ENCODE results near the gene ABHD4. TPM values are rescaled to one million over a fixed set of nuclear protein-coding genes. Genes with fewer than 3 reads are reported as not detected.
"Not testable (repeated sequence)": the region's sequence is repeated elsewhere in the genome, so short reads cannot be mapped to it uniquely, and the experiment has no call there.

ABHD4 gene
- total and polyA plus RNA-seq, 11 donors, result 10.4 to 35.5 (median 24.3) TPM

- Histone ChIP-seq H3K4me3 (no peak overlapping the region), H3K27ac (peak overlapping the region in 1 of 12 donors; percentile 89), H3K9me3 (no peaks in the 10 kb centered on the region), H3K27me3 (no peaks in the 10 kb centered on the region), H3K4me1 (peaks cover 0 to 69% (median 24%) of the 10 kb centered on the region in 12 donors), H3K36me3 (no peaks in the 10 kb centered on the region)
- 64 to 74% (median 69%) methylated on average over 5 of the region's 5 CpGs for WGBS, 4 donors
- DNase-seq (no peak), ATAC-seq (no peak)
- intact Hi-C loops (cut with DNase I), result loop anchor here in 4 of 10 donors (10.0 kb wide), 7 partner anchors 157 to 503 kb away; partner anchors contain the start of genes AJUBA (in 2 of the 4), CDH24 (in 1 of the 4) and SLC7A7 (in 1 of the 4)
- TF ChIP-seq POLR2A (IDR thresholded peaks at IDR 0.05), result no peak
- TF ChIP-seq, protein P1, sequence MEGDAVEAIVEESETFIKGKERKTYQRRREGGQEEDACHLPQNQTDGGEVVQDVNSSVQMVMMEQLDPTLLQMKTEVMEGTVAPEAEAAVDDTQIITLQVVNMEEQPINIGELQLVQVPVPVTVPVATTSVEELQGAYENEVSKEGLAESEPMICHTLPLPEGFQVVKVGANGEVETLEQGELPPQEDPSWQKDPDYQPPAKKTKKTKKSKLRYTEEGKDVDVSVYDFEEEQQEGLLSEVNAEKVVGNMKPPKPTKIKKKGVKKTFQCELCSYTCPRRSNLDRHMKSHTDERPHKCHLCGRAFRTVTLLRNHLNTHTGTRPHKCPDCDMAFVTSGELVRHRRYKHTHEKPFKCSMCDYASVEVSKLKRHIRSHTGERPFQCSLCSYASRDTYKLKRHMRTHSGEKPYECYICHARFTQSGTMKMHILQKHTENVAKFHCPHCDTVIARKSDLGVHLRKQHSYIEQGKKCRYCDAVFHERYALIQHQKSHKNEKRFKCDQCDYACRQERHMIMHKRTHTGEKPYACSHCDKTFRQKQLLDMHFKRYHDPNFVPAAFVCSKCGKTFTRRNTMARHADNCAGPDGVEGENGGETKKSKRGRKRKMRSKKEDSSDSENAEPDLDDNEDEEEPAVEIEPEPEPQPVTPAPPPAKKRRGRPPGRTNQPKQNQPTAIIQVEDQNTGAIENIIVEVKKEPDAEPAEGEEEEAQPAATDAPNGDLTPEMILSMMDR (IDR thresholded peaks at IDR 0.05), result no peak
Measured at GRCh38 chr14:22551605-22551997, 46.5 kb upstream of the ABHD4 start.

DNA sequence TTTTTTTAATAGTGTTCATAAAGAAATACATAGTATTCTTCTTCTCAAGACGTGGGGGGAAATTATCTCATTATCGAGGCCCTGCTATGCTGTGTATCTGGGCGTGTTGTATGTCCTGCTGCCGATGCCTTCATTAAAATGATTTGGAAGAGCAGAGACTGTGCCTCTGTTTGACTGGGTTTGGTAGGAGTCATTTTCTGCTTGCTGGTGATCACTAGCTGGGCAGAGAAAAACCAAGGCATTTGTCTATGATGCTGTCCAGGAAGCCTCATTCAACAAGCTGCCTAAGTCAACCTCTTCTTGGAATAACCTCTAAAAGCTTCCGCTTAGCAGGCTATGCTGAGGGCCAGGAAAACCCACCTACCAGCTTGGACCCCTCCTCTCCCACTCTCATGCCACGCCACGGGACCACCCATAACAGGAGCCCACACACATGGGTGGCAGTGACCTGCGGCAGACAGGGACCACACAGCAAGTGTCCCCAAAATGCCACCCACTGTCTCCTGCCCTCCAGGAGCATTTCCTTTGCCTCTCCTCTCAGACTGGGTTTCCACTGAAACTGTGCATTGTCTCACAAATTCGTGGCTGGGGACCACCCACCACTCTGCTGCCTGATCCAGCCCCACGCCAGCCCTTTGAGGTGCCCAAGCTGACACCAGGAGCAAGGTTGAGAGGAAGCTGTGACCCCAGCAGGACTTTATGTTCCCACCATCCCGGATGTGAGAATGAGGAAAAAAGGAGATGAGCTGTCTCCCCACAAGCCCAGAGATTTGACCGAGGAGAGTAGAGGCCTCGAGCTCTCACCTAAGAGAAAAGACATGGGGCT, 45.9 kb upstream of the ABHD4 start:
- H3K27me3 ChIP-seq, result no peaks in the 10 kb centered on the region
- H3K27ac ChIP-seq, result peak overlapping the region in 1 of 12 donors; percentile 89
- H3K4me1 ChIP-seq, result peaks cover 0 to 69% (median 24%) of the 10 kb centered on the region in 12 donors
- 82 to 88% (median 86%) methylated on average over 13 of the region's 13 CpGs for WGBS, 4 donors
- intact Hi-C loops (cut with DNase I), result loop anchor here in 4 of 10 donors (10.0 kb wide), 7 partner anchors 157 to 503 kb away; partner anchors contain the start of genes AJUBA (in 2 of the 4), CDH24 (in 1 of the 4) and SLC7A7 (in 1 of the 4)
- H3K4me3 ChIP-seq, result no peak overlapping the region
- TF ChIP-seq, protein P1 (IDR thresholded peaks at IDR 0.05), result no peak
- TF ChIP-seq POLR2A (IDR thresholded peaks at IDR 0.05), result no peak
- no peaks in the 10 kb centered on the region for H3K36me3 ChIP-seq
- DNase-seq (no peak), ATAC-seq (no peak)
- H3K9me3 ChIP-seq, result no peaks in the 10 kb centered on the region

DNA sequence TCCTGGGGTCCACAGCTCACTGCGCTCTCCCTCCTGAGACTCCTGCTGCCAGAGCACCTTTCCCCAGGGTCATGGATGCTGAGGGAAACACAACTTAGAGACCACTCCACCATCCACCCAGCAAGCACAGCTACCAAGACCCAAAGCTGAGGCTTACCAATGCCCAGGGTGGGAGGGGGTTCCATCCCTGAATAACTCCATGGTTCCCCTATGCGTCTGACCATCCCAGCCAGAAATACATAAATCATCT, 45.3 kb upstream of the ABHD4 start:
- no peak for ATAC-seq
- intact Hi-C loops (cut with DNase I), result loop anchor here in 4 of 10 donors (10.0 kb wide), 7 partner anchors 158 to 502 kb away; partner anchors contain the start of genes AJUBA (in 2 of the 4), CDH24 (in 1 of the 4) and SLC7A7 (in 1 of the 4)
- Histone ChIP-seq H3K4me3 (no peak overlapping the region), H3K27me3 (no peaks in the 10 kb centered on the region), H3K36me3 (no peaks in the 10 kb centered on the region), H3K9me3 (no peaks in the 10 kb centered on the region), H3K27ac (peak overlapping the region in 1 of 12 donors; percentile 89), H3K4me1 (peaks cover 0 to 67% (median 24%) of the 10 kb centered on the region in 12 donors)
- WGBS, 4 donors, result 93 to 100% (median 96%) methylated on average over 2 of the region's 2 CpGs
- TF ChIP-seq, protein P1 (IDR thresholded peaks at IDR 0.05), result no peak
- no peak for TF ChIP-seq POLR2A (IDR thresholded peaks at IDR 0.05)
- no peak for DNase-seq

GRCh38 chr14:22553445-22553844, 44.7 kb upstream of the ABHD4 start:
- DNase-seq (no peak), ATAC-seq (no peak)
- H3K36me3 ChIP-seq, result no peaks in the 10 kb centered on the region
- TF ChIP-seq, protein P1 (IDR thresholded peaks at IDR 0.05), result no peak
- TF ChIP-seq POLR2A (IDR thresholded peaks at IDR 0.05), result no peak
- H3K9me3 ChIP-seq, result no peaks in the 10 kb centered on the region
- no peak overlapping the region for H3K4me3 ChIP-seq
- no peaks in the 10 kb centered on the region for H3K27me3 ChIP-seq
- 88 to 95% (median 93%) methylated on average over 5 of the region's 5 CpGs for WGBS, 4 donors
- H3K27ac ChIP-seq, result peak overlapping the region in 1 of 12 donors; percentile 89
- peaks cover 0 to 66% (median 26%) of the 10 kb centered on the region in 12 donors for H3K4me1 ChIP-seq
- intact Hi-C loops (cut with DNase I), result loop anchor here in 4 of 10 donors (10.0 kb wide), 7 partner anchors 159 to 501 kb away; partner anchors contain the start of genes AJUBA (in 2 of the 4), CDH24 (in 1 of the 4) and SLC7A7 (in 1 of the 4)

DNA sequence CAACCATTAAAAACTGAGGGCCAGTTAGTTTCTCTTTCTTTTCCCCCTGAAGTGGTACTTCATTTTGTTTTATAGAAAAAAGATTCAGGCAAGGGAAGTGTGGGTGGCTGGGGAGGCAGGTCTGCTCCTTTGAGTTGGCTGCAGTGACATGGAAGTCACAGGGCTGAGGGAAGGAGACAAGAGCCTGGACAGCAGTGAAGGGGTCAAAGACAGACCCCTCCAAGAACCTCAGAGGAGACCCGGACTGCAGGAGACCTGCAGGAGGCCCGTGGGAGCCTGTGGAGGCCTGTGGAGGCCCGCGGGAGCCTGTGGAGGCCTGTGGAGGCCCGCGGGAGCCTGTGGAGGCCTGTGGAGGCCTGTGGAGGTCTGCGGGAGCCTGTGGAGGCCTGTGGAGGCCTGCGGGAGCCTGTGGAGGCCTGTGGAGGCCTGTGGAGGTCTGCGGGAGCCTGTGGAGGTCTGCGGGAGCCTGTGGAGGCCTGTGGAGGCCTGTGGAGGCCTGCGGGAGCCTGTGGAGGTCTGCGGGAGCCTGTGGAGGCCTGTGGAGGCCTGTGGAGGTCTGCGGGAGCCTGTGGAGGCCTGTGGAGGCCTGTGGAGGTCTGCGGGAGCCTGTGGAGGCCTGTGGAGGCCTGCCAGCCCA, 44.1 kb upstream of the ABHD4 start:
- not testable (repeated sequence) for H3K4me3 ChIP-seq, H3K36me3 ChIP-seq, ATAC-seq, H3K9me3 ChIP-seq, H3K27me3 ChIP-seq, DNase-seq
- Histone ChIP-seq H3K4me1 (peaks cover 0 to 69% (median 28%) of the 10 kb centered on the region in 12 donors), H3K27ac (peak overlapping the region in 1 of 12 donors; percentile 89)
- intact Hi-C loops (cut with DNase I), result loop anchor here in 4 of 10 donors (10.0 kb wide), 7 partner anchors 159 to 501 kb away; partner anchors contain the start of genes AJUBA (in 2 of the 4), CDH24 (in 1 of the 4) and SLC7A7 (in 1 of the 4)
- WGBS, 4 donors, result 84 to 95% (median 89%) methylated on average over 8 to 14 of the region's 14 CpGs
